NB4 (cell line): Measurements from ENCODE around the gene THADA.
A peak's percentile ranks its signal among the peaks of the same experiment; 100 is the strongest.

Source experiments
- CTCF ChIP-seq: IDR thresholded peaks from one replicate; pipeline ENCODE4 v1.5.1; 2012; ENCODE audit warnings: low read depth, low read length
- MYC ChIP-seq: IDR thresholded peaks from 2 replicates; pipeline ENCODE4 v1.6.1; 2011; ENCODE audit warnings: low read depth, low read length
- POLR2A ChIP-seq: IDR thresholded peaks from 2 replicates; pipeline ENCODE4 v1.6.1; 2011; ENCODE audit warnings: mild to moderate bottlenecking; ENCODE audit not compliant: insufficient read length; ENCODE audit errors: extremely low read depth

GRCh38 chr2:43201497-43201896 is 394.3 kb downstream of the THADA start:
- TF ChIP-seq CTCF (no peak), MYC (no peak; the same call in 1 of the 2 replicates), POLR2A (peak; percentile 20)
